Measurements from ENCODE around the gene THSD4. TPM values are rescaled to one million over a fixed set of nuclear protein-coding genes. Genes with fewer than 3 reads are reported as not detected.

Gene THSD4
- total RNA-seq, 2 experiments from 2014 or later: not detected

GRCh38 chr15:71715914-71716313, 600.6 kb downstream of the THSD4 start:
- ChIA-PET POLR2A (no interaction called here), CTCF (ENCODE audit: unreplicated experiment) (no interaction called here)
- Histone ChIP-seq H3K36me3 (ENCODE audit: insufficient read depth, low read length) (no peaks in the 10 kb centered on the region), H3K4me2 (ENCODE audit: low read length) (no peak overlapping the region), H3K27ac (ENCODE audit: low read depth, low read length, poor library complexity, severe bottlenecking) (no peak overlapping the region), H3K9me2 (ENCODE audit: insufficient read depth, low read length) (no peaks in the 10 kb centered on the region), H3K4me1 (ENCODE audit: insufficient read depth, low read length, poor library complexity, severe bottlenecking) (no peaks in the 10 kb centered on the region), H3K9me3 (ENCODE audit: low read length) (no peaks in the 10 kb centered on the region), H3K4me3 (ENCODE audit: low read depth, low read length, poor library complexity, severe bottlenecking) (no peak overlapping the region), H2AFZ (ENCODE audit: low read length) (no peak overlapping the region), H3K79me2 (ENCODE audit: insufficient read depth, low read depth, low read length) (no peaks in the 10 kb centered on the region), H4K20me1 (ENCODE audit: insufficient read depth, low read length) (no peaks in the 10 kb centered on the region)
- no TSS peak for BruUV-seq (replicated peaks)
- intact Hi-C loops (cut with micrococcal nuclease; ENCODE audit: unreplicated experiment): no loop called here
- TF ChIP-seq EZH2phosphoT487 (IDR thresholded peaks at IDR 0.05; ENCODE audit: borderline replicate concordance, low read depth, low read length) (no peak), CTCF (conservative IDR thresholded peaks at IDR 0.05; ENCODE audit: low read length) (no peak)
- no peak for DNase-seq (ENCODE audit: low spot score)

GRCh38 chr15:71716990-71717389, 601.7 kb downstream of the THSD4 start:
- Histone ChIP-seq H3K9me3 (ENCODE audit: low read length) (no peaks in the 10 kb centered on the region), H3K9me2 (ENCODE audit: insufficient read depth, low read length) (no peaks in the 10 kb centered on the region), H4K20me1 (ENCODE audit: insufficient read depth, low read length) (no peaks in the 10 kb centered on the region), H3K79me2 (ENCODE audit: insufficient read depth, low read depth, low read length) (no peaks in the 10 kb centered on the region), H3K4me2 (ENCODE audit: low read length) (no peak overlapping the region), H2AFZ (ENCODE audit: low read length) (no peak overlapping the region), H3K4me1 (ENCODE audit: insufficient read depth, low read length, poor library complexity, severe bottlenecking) (no peaks in the 10 kb centered on the region), H3K27ac (ENCODE audit: low read depth, low read length, poor library complexity, severe bottlenecking) (no peak overlapping the region), H3K36me3 (ENCODE audit: insufficient read depth, low read length) (no peaks in the 10 kb centered on the region), H3K4me3 (ENCODE audit: low read depth, low read length, poor library complexity, severe bottlenecking) (no peak overlapping the region)
- ChIA-PET POLR2A (no interaction called here), CTCF (ENCODE audit: unreplicated experiment) (no interaction called here)
- intact Hi-C loops (cut with micrococcal nuclease; ENCODE audit: unreplicated experiment): no loop called here
- TF ChIP-seq CTCF (conservative IDR thresholded peaks at IDR 0.05; ENCODE audit: low read length) (no peak), EZH2phosphoT487 (IDR thresholded peaks at IDR 0.05; ENCODE audit: borderline replicate concordance, low read depth, low read length) (no peak)
- no TSS peak for BruUV-seq (replicated peaks)
- no peak for DNase-seq (ENCODE audit: low spot score)

- no peaks in the 10 kb centered on the region for H4K20me1 ChIP-seq (ENCODE audit: insufficient read depth, low read length)
- no peak for TF ChIP-seq CTCF (conservative IDR thresholded peaks at IDR 0.05; ENCODE audit: low read length)
- no peak for TF ChIP-seq EZH2phosphoT487 (IDR thresholded peaks at IDR 0.05; ENCODE audit: borderline replicate concordance, low read depth, low read length)
- no peak overlapping the region for H2AFZ ChIP-seq (ENCODE audit: low read length)
- H3K9me2 ChIP-seq (ENCODE audit: insufficient read depth, low read length): no peaks in the 10 kb centered on the region
- H3K79me2 ChIP-seq (ENCODE audit: insufficient read depth, low read depth, low read length): no peaks in the 10 kb centered on the region
- no peaks in the 10 kb centered on the region for H3K9me3 ChIP-seq (ENCODE audit: low read length)
- H3K36me3 ChIP-seq (ENCODE audit: insufficient read depth, low read length): no peaks in the 10 kb centered on the region
- BruUV-seq (replicated peaks): no TSS peak
- H3K4me1 ChIP-seq (ENCODE audit: insufficient read depth, low read length, poor library complexity, severe bottlenecking): no peaks in the 10 kb centered on the region
- POLR2A ChIA-PET: no interaction called here
- no peak for DNase-seq (ENCODE audit: low spot score)
- H3K4me3 ChIP-seq (ENCODE audit: low read depth, low read length, poor library complexity, severe bottlenecking): no peak overlapping the region
- intact Hi-C loops (cut with micrococcal nuclease; ENCODE audit: unreplicated experiment): no loop called here
- CTCF ChIA-PET (ENCODE audit: unreplicated experiment): no interaction called here
- H3K4me2 ChIP-seq (ENCODE audit: low read length): no peak overlapping the region
- H3K27ac ChIP-seq (ENCODE audit: low read depth, low read length, poor library complexity, severe bottlenecking): no peak overlapping the region
Observed at GRCh38 chr15:71718116-71718910, 603.0 kb downstream of the THSD4 start.
